HepG2 (cell line): ENCODE measurements around the gene TDRD1.

Experiments
- FOSL2 ChIP-seq: sonication (generic); formaldehyde crosslinking; IDR thresholded peaks from 2 replicates; pipeline ENCODE4 v1.4.0; 2020; ENCODE audit warnings: missing genetic modification reagents
- GABPA ChIP-seq, 2 experiments: IDR thresholded peaks; 2 replicates each; pipeline ENCODE4 v1.6.1; 2011 to 2016; ENCODE audit warnings: low read depth in 2 of 2, low read length in 1 of 2, missing biosample characterization in 1 of 2, missing genetic modification characterization in 1 of 2
- HOXD1 ChIP-seq: sonication (generic); formaldehyde crosslinking; IDR thresholded peaks from 2 replicates; pipeline ENCODE4 v1.5.0; 2020; ENCODE audit warnings: missing genetic modification reagents
- MAF1 ChIP-seq: sonication (generic); formaldehyde crosslinking; IDR thresholded peaks from 2 replicates; pipeline ENCODE4 v1.5.0; 2020; ENCODE audit warnings: missing genetic modification reagents, borderline replicate concordance
- MEIS2 ChIP-seq: sonication (generic); formaldehyde crosslinking; IDR thresholded peaks from 2 replicates; pipeline ENCODE4 v1.9.0; 2021; ENCODE audit warnings: mild to moderate bottlenecking, missing genetic modification reagents
- NBN ChIP-seq: fragments of 450-650 bp; conservative IDR thresholded peaks from 2 replicates; pipeline ENCODE4 v1.6.1; 2017
- NFE2 ChIP-seq: sonication (generic); formaldehyde crosslinking; IDR thresholded peaks from 2 replicates; pipeline ENCODE4 v1.4.0; 2020; ENCODE audit warnings: missing genetic modification reagents
- RAD21 ChIP-seq: fragments of 450-650 bp; formaldehyde crosslinking; IDR thresholded peaks from 2 replicates; pipeline ENCODE4 v1.5.0; 2020; ENCODE audit warnings: mild to moderate bottlenecking
- RBAK ChIP-seq: sonication (generic); formaldehyde crosslinking; IDR thresholded peaks from 2 replicates; pipeline ENCODE4 v1.5.1; 2020; ENCODE audit warnings: mild to moderate bottlenecking, missing genetic modification reagents
- ZNF121 ChIP-seq: sonication (generic); formaldehyde crosslinking; IDR thresholded peaks from 2 replicates; pipeline ENCODE4 v1.5.0; 2020; ENCODE audit warnings: mild to moderate bottlenecking, missing genetic modification reagents
- TF ChIP-seq, protein P1 (sequence below): sonication (generic); formaldehyde crosslinking; IDR thresholded peaks from 2 replicates; pipeline ENCODE4 v1.5.0; 2020; ENCODE audit warnings: mild to moderate bottlenecking, missing genetic modification reagents, moderate library complexity

DNA sequence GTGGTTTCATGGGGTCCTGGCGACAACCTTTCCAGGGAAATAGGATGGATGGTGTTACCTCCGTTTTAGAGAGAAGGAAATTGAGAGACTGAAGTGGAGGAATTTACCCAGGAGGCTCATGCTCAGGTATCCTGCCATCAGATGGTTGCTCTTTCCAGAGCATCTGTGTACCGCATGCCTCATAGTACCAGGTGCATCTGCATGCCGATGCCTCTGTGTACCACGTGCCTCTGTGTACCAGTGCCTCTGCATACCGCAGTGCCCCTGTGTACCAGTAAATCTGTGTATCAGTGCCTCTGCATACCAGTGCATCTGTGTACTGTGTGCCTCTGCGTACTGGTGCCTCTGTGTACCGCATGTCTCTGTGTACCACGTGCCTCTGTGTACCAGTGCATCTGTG, 63.1 kb downstream of the TDRD1 start:
- TF ChIP-seq RBAK (no peak), HOXD1 (CRISPR knock-in tag) (no peak), RAD21 (CRISPR knock-in tag) (no peak), FOSL2 (CRISPR knock-in tag) (no peak), NBN (no peak), NFE2 (CRISPR knock-in tag) (no peak), MAF1 (no peak), MEIS2 (CRISPR knock-in tag) (no peak), GABPA (IDR thresholded peaks at IDR 0.05; ENCODE audit: low read depth, low read length) (no peak), GABPA (CRISPR knock-in tag; IDR thresholded peaks at IDR 0.05; ENCODE audit: low read depth) (no peak), ZNF121 (no peak)
- TF ChIP-seq, protein P1, sequence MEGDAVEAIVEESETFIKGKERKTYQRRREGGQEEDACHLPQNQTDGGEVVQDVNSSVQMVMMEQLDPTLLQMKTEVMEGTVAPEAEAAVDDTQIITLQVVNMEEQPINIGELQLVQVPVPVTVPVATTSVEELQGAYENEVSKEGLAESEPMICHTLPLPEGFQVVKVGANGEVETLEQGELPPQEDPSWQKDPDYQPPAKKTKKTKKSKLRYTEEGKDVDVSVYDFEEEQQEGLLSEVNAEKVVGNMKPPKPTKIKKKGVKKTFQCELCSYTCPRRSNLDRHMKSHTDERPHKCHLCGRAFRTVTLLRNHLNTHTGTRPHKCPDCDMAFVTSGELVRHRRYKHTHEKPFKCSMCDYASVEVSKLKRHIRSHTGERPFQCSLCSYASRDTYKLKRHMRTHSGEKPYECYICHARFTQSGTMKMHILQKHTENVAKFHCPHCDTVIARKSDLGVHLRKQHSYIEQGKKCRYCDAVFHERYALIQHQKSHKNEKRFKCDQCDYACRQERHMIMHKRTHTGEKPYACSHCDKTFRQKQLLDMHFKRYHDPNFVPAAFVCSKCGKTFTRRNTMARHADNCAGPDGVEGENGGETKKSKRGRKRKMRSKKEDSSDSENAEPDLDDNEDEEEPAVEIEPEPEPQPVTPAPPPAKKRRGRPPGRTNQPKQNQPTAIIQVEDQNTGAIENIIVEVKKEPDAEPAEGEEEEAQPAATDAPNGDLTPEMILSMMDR (CRISPR knock-in tag), result no peak
